Measurements from ENCODE around the gene TMTC4. TPM values are rescaled to one million over a fixed set of nuclear protein-coding genes. Genes with fewer than 3 reads are reported as not detected.

The TMTC4 gene
- total and polyA plus RNA-seq, 7 donors: 3.6 to 16.9 (median 8.6) TPM

DNA sequence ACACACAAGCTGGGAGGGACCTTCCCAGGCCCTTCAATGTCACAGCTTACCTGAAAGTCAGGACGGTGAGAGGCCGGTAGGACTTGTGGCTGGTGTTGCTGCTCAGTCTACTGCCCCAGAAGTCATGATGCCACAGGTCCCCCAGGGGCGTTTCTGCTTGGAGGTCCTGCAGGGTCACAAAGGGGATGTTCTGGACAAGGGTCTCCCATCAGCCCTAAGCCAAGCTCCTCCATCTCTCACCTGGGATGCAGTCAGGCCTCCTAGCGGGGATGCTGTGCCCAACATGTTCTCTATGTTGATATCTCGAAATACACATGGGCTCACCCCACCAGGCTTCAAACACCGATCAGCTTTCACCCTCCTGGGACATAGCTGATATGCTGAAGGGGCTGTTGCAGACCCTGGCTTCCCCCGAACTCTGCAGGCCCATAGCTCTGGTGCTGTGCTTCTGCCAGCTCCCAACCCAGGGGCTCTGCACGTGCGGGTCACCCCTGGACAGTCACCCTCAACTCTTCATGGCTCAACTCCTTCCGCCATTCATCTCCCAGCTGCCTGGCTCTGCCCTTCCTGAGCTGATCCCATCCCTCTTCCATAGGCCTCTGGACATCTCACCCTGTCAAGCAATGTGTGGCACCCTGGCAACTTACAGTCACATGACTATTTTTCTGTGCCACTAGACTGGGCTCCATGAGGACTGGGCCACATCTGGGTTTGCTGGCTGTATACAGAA lies 10.3 kb downstream of the TMTC4 start:
- TF ChIP-seq POLR2AphosphoS5 (IDR thresholded peaks at IDR 0.05) (no peak), POLR2A (IDR thresholded peaks at IDR 0.05) (no peak), EP300 (IDR thresholded peaks at IDR 0.05) (no peak)
- TF ChIP-seq, protein P1, sequence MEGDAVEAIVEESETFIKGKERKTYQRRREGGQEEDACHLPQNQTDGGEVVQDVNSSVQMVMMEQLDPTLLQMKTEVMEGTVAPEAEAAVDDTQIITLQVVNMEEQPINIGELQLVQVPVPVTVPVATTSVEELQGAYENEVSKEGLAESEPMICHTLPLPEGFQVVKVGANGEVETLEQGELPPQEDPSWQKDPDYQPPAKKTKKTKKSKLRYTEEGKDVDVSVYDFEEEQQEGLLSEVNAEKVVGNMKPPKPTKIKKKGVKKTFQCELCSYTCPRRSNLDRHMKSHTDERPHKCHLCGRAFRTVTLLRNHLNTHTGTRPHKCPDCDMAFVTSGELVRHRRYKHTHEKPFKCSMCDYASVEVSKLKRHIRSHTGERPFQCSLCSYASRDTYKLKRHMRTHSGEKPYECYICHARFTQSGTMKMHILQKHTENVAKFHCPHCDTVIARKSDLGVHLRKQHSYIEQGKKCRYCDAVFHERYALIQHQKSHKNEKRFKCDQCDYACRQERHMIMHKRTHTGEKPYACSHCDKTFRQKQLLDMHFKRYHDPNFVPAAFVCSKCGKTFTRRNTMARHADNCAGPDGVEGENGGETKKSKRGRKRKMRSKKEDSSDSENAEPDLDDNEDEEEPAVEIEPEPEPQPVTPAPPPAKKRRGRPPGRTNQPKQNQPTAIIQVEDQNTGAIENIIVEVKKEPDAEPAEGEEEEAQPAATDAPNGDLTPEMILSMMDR (IDR thresholded peaks at IDR 0.05): no peak
- intact Hi-C loops (cut with DNase I): no loop called here
- no peaks in the 10 kb centered on the region for H3K9me3 ChIP-seq

DNA sequence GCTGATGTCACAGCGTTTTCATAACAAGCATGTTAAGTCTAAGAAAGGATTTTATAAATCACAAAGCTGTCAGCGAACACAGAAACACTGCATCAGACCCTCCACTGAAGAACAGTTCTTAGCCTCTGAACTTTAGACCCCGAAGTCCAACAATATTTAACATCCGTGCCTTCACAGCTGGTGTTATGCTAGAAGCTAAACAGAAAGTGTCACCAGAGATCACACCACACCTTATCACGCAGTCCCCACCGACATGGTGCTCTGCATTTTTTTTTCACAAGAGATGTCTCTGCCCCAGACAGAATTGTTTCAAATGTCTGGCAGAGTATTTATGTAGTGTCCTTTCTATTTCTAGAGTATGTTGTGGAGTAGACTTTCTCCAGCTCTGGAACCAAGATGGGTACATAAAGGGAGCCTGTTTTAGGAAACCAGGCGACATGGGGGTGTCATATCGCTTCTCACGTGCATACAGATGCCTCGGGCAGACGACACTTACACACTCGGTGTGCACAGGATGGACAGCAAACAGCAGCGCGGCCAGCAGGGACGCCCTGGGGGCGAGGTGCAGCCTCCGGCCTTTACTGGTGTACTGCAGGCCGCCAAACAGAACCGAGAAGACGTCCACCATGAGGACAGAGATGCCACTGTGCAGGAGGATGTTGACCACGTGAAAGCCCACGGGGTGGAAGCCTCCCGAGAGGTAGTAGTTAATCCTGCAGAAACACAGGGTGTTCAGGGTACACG lies 12.0 kb downstream of the TMTC4 start:
- DNase-seq: no peak
- Histone ChIP-seq H3K4me1 (no peaks in the 10 kb centered on the region), H3K4me3 (no peak overlapping the region), H3K27ac (no peak overlapping the region), H3K36me3 (peaks cover 7 to 75% (median 14%) of the 10 kb centered on the region in 4 donors), H3K27me3 (no peaks in the 10 kb centered on the region), H3K9me3 (no peaks in the 10 kb centered on the region)
- intact Hi-C loops (cut with DNase I): no loop called here
- WGBS, 2 donors: 83 to 91% methylated on average over 24 of the region's 24 CpGs
- TF ChIP-seq EP300 (IDR thresholded peaks at IDR 0.05) (no peak), POLR2A (IDR thresholded peaks at IDR 0.05) (no peak), POLR2AphosphoS5 (IDR thresholded peaks at IDR 0.05) (no peak)
- TF ChIP-seq, protein P1 (IDR thresholded peaks at IDR 0.05): no peak

More for the DNA sequence above, 10.3 kb downstream of the TMTC4 start:
- no peaks in the 10 kb centered on the region for H3K27me3 ChIP-seq
- no peak overlapping the region for H3K4me3 ChIP-seq
- H3K27ac ChIP-seq: no peak overlapping the region
- DNase-seq: no peak
- peaks cover 7 to 81% (median 14%) of the 10 kb centered on the region in 4 donors for H3K36me3 ChIP-seq
- H3K4me1 ChIP-seq: no peaks in the 10 kb centered on the region
- 96% methylated on average over 10 of the region's 10 CpGs for WGBS, 2 donors

DNA sequence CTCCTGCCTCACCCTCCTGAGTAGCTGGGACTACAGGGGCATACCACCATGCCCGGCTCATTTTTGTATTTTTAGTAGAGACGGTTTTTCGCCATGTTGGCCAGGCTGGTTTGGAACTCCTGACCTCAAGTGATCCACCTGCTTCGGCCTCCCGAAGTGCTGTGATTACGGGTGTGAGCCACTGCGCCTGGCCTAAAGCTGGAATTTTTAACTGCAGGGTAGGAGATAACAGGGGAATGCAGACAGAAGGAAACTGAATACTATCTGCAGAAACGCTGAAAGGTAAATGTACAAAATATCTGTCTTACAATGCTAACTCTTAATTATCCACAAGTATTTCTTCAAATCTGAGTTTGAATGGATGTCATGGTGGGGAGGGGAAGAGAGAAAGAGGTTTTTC lies 13.8 kb downstream of the TMTC4 start:
- no peak for DNase-seq
- Histone ChIP-seq H3K36me3 (peaks cover 7 to 75% (median 18%) of the 10 kb centered on the region in 4 donors), H3K4me3 (no peak overlapping the region), H3K9me3 (no peaks in the 10 kb centered on the region), H3K27ac (no peak overlapping the region), H3K27me3 (no peaks in the 10 kb centered on the region), H3K4me1 (no peaks in the 10 kb centered on the region)
- 83 to 90% methylated on average over 8 of the region's 8 CpGs for WGBS, 2 donors
- TF ChIP-seq POLR2AphosphoS5 (IDR thresholded peaks at IDR 0.05) (no peak), POLR2A (IDR thresholded peaks at IDR 0.05) (no peak), EP300 (IDR thresholded peaks at IDR 0.05) (no peak)
- TF ChIP-seq, protein P1 (IDR thresholded peaks at IDR 0.05): no peak
- intact Hi-C loops (cut with DNase I): no loop called here

DNA sequence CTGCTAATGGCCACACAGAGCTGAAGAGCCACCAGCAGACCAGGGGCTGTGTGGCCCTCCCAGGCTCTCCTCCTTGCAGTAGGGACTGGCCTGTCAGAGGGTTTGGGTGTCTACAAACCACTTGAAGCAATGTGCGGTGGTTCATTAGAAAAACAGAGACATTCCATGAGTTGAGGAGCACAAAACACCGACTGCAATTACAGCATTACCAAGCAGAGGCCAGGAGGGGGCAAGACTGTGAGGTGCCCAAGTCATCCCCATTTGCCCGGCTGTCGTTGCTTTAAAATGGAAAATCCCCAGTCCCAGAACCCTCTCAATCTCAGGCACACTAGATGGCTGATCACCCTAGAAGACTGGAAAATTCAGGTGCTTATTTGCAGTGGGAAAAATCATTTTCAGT lies 15.0 kb downstream of the TMTC4 start:
- H3K4me3 ChIP-seq: no peak overlapping the region
- no peak for DNase-seq
- H3K4me1 ChIP-seq: no peaks in the 10 kb centered on the region
- WGBS, 2 donors: 92 to 96% methylated on average over 4 of the region's 4 CpGs
- intact Hi-C loops (cut with DNase I): no loop called here
- peaks cover 7 to 74% (median 14%) of the 10 kb centered on the region in 4 donors for H3K36me3 ChIP-seq
- H3K27ac ChIP-seq: no peak overlapping the region
- no peaks in the 10 kb centered on the region for H3K9me3 ChIP-seq
- H3K27me3 ChIP-seq: no peaks in the 10 kb centered on the region
- TF ChIP-seq, protein P1 (IDR thresholded peaks at IDR 0.05): no peak
- TF ChIP-seq EP300 (IDR thresholded peaks at IDR 0.05) (no peak), POLR2A (IDR thresholded peaks at IDR 0.05) (no peak), POLR2AphosphoS5 (IDR thresholded peaks at IDR 0.05) (no peak)
